ENCODE measurements around the gene COL4A6. TPM values are rescaled to one million over a fixed set of nuclear protein-coding genes. Genes with fewer than 3 reads are reported as not detected.
A peak's percentile ranks its signal among the peaks of the same experiment; 100 is the strongest.

The COL4A6 gene
- total and polyA plus RNA-seq, 2 of the 8 experiments (the other 6 are each of a cell fraction or from before 2014, with no cell fraction given), result 5.9 to 11.8 TPM

DNA sequence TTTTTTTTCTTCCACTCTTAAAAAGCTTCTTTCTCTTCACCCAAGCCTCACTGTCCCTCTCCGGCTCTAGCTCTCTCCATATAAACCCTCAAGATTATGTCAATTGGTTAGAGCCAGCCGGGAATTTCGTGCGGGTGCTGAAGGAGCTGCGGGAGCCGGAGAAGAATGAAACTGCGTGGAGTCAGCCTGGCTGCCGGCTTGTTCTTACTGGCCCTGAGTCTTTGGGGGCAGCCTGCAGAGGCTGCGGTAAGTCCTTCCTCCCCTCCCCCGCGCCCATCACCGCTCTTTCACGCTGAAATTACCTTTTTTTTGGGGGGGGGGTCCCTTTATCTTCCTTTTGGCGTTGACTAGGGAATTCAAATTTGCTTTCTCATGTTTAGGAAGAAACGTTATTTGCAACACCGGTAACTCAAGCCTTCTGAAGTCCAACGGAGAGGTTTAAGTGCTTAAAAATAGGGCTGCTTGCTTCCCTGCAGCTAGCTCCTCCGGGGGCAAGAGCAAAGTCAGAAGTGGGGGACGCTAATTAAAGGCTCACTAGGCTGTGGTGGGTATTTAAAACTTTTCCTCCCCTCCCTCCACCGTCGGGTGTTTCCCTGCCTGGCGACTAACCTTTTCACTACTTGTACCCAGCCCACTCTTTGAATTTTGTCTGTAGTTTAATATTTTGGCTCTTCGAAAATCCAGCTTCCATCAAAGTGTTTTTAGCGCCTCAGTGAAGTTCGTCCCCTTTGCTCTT, 1.9 kb upstream of the COL4A6 start:
- 2% methylated on average over 23 of the region's 25 CpGs; no CpG with 5 or more reads in 1 of the 2 experiments for WGBS, 2 experiments (ENCODE audit: extremely low coverage in 1 of 2, insufficient coverage in 1 of 2, insufficient read length in 1 of 2, insufficient replicate concordance in 2 of 2, low coverage in 1 of 2, low lambda C conversion rate in 2 of 2, missing lambda C conversion rate in 1 of 2)
- H3K27me3 ChIP-seq (replicated peaks in 1 of 4; ENCODE audit: control insufficient read depth in 3 of 4, extremely low read depth in 1 of 4, insufficient read depth in 3 of 4, low read length in 3 of 4), result no peaks in the 10 kb centered on the region

More for the DNA sequence above, 1.9 kb upstream of the COL4A6 start:
- FAIRE-seq (no peak), DNase-seq (ENCODE audit: low read depth in 1 of 2, low spot score in 2 of 2) (no peak)
- Histone ChIP-seq H3K18ac (ENCODE audit: extremely low read depth, low read length) (no peak overlapping the region; the same call in none of the 2 replicates), H4K91ac (replicated peaks; ENCODE audit: insufficient read length, low read length) (no peak overlapping the region), H2BK20ac (ENCODE audit: low read length) (no peak overlapping the region), H2BK12ac (ENCODE audit: low read depth, low read length) (no peak overlapping the region), H2AFZ (ENCODE audit: low read length) (peak overlapping the region; percentile 99; the same call in 1 of the 2 replicates), H3K4me1 (replicated peaks in 1 of 4; ENCODE audit: control insufficient read depth in 3 of 4, insufficient read depth in 4 of 4, low read length in 3 of 4) (peaks cover 0 to 6% (median 1%) of the 10 kb centered on the region in 4 experiments; a peak in 2 of 7 replicates), H3K23me2 (ENCODE audit: low read depth, low read length) (peaks cover 4% of the 10 kb centered on the region; the same call in 1 of the 2 replicates), H3K27ac (ENCODE audit: low read depth, low read length) (peak overlapping the region; percentile 52; the same call in 1 of the 2 replicates), H3K4me3 (ENCODE audit: extremely low read depth in 1 of 4, insufficient read depth in 2 of 4, low read depth in 3 of 4, low read length in 4 of 4) (peak overlapping the region; percentile 67 to 77 (median 73)), H3K14ac (ENCODE audit: insufficient read length) (no peak overlapping the region), H2AK5ac (ENCODE audit: low read depth, low read length) (no peak overlapping the region), H3K4me2 (ENCODE audit: insufficient read depth in 1 of 2, low read depth in 2 of 2, low read length in 2 of 2) (peak overlapping the region; percentile 84), H2BK5ac (ENCODE audit: low read depth, low read length) (no peak overlapping the region), H3K4ac (replicated peaks; ENCODE audit: insufficient read length, low read depth, low read length) (no peak overlapping the region), H4K5ac (ENCODE audit: insufficient read length, low read depth, low read length) (peak overlapping the region; percentile 60), H3K79me2 (ENCODE audit: control insufficient read depth in 1 of 2, insufficient read depth in 2 of 2, low read length in 2 of 2) (peaks cover 0 to 43% of the 10 kb centered on the region in 2 experiments; a peak in 2 of 4 replicates), H2BK15ac (ENCODE audit: low read length) (no peak overlapping the region), H3K56ac (replicated peaks; ENCODE audit: insufficient read length, low read depth, low read length) (peak overlapping the region; percentile 70), H3K9ac (replicated peaks in 1 of 4; ENCODE audit: extremely low read depth in 1 of 4, low read depth in 3 of 4, low read length in 3 of 4) (peak overlapping the region; percentile 9 to 60 (median 40)), H3K9me3 (ENCODE audit: insufficient read depth in 2 of 2, low read depth in 1 of 2, low read length in 1 of 2) (no peaks in the 10 kb centered on the region; a peak in 1 of 4 replicates), H4K8ac (ENCODE audit: extremely low read depth, insufficient read depth, low read length) (no peak overlapping the region), H3K79me1 (ENCODE audit: low read depth, low read length) (no peaks in the 10 kb centered on the region), H4K20me1 (replicated peaks in 1 of 2; ENCODE audit: control insufficient read depth in 1 of 2, insufficient read depth in 2 of 2, low read length in 2 of 2) (no peaks in the 10 kb centered on the region), H2BK120ac (replicated peaks; ENCODE audit: low read depth, low read length) (no peak overlapping the region), H3K23ac (ENCODE audit: insufficient read length) (no peak overlapping the region), H3K36me3 (ENCODE audit: control insufficient read depth in 2 of 4, insufficient read depth in 4 of 4, low read length in 3 of 4) (peaks cover 0 to 2% (median 0%) of the 10 kb centered on the region in 4 experiments; a peak in 1 of 8 replicates)
- ChIA-PET POLR2A (ENCODE audit: partially characterized antibody) (interaction anchor here (1.0 to 1.1 kb wide), 2 partner anchors 10 to 14 kb away, joined by 3 read pairs; no protein-coding TSS in a partner anchor), CTCF (ENCODE audit: partially characterized antibody) (interaction anchor here (0.6 to 1.0 kb wide), 4 partner anchors 8 to 1446 kb away, joined by 3 read pairs; no protein-coding TSS in a partner anchor)
- TF ChIP-seq, protein P1, sequence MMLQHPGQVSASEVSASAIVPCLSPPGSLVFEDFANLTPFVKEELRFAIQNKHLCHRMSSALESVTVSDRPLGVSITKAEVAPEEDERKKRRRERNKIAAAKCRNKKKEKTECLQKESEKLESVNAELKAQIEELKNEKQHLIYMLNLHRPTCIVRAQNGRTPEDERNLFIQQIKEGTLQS (IDR thresholded peaks at IDR 0.05; ENCODE audit: insufficient read depth, low read depth, low read length), result no peak
- TF ChIP-seq KDM4A (IDR thresholded peaks at IDR 0.05; ENCODE audit: low read depth, low read length, severe bottlenecking) (no peak), TAF1 (IDR thresholded peaks at IDR 0.05; ENCODE audit: low read depth, low read length) (0 out of 2 replicates have a peak, but pooled peaks have one; percentile 10), BCL11A (IDR thresholded peaks at IDR 0.05; ENCODE audit: low read depth in 2 of 2, low read length in 2 of 2) (no peak), GABPA (IDR thresholded peaks at IDR 0.05; ENCODE audit: borderline replicate concordance, insufficient read depth, low read length) (no peak)

All from H1 (cell line).